OCI-LY7 (cell line): ENCODE data around the gene S100A7A. TPM values are rescaled to one million over a fixed set of nuclear protein-coding genes. Genes with fewer than 3 reads are reported as not detected.
"Not testable (repeated sequence)": the region's sequence is repeated elsewhere in the genome, so short reads cannot be mapped to it uniquely, and the experiment has no call there.

Source experiments
- BruUV-seq: library from RNA; stranded (reverse); fragments of 400-500 nt; replicated peaks from 2 replicates; lab custom pipeline; 2021; lab: Mats Ljungman, UMichigan
- CTCF ChIA-PET: fragments of 300-600 bp; sonication (Branson Sonifier 250); formaldehyde crosslinking; loops from one replicate; lab custom pipeline; 2022; ENCODE audit warnings: antibody characterized with exemption; ENCODE audit not compliant: unreplicated experiment; lab: Charles Lee
- POLR2A ChIA-PET: fragments of 300-600 bp; sonication (Branson Sonifier 250); formaldehyde crosslinking; loops from one replicate; lab custom pipeline; 2022; ENCODE audit warnings: antibody characterized with exemption; lab: Charles Lee
- DNase-seq: peaks from one replicate; pipeline ENCODE4 v3.0.0-alpha.2; 2015; ENCODE audit warnings: low spot score
- H2AFZ ChIP-seq: fragments of 200-600 bp; sonication (generic), shearing (Covaris generic); 2 replicates; pipeline ENCODE4 v1.6.1; 2014; ENCODE audit warnings: mild to moderate bottlenecking, antibody characterized with exemption, low read length, moderate library complexity
- H3K27ac ChIP-seq: fragments of 200-600 bp; sonication (generic); 2 replicates; pipeline ENCODE4 v1.5.1; 2014; ENCODE audit warnings: mixed run types, low read depth, mild to moderate bottlenecking, moderate library complexity, low read length, inconsistent platforms; ENCODE audit not compliant: poor library complexity, severe bottlenecking
- H3K36me3 ChIP-seq: fragments of 200-600 bp; sonication (generic); 2 replicates; pipeline ENCODE4 v1.6.1; 2014; ENCODE audit warnings: mild to moderate bottlenecking, antibody characterized with exemption, low read length, moderate library complexity, mixed read lengths; ENCODE audit not compliant: insufficient read depth
- H3K4me1 ChIP-seq: fragments of 200-600 bp; sonication (generic); 2 replicates; pipeline ENCODE4 v1.5.1; 2014; ENCODE audit warnings: mild to moderate bottlenecking, low read length; ENCODE audit not compliant: insufficient read depth, poor library complexity, severe bottlenecking
- H3K4me2 ChIP-seq: fragments of 200-600 bp; sonication (generic); 2 replicates; pipeline ENCODE4 v1.6.1; 2014; ENCODE audit warnings: mild to moderate bottlenecking, low read length
- H3K4me3 ChIP-seq: fragments of 200-600 bp; sonication (generic); 2 replicates; pipeline ENCODE4 v1.5.1; 2014; ENCODE audit warnings: mild to moderate bottlenecking, low read depth, low read length; ENCODE audit not compliant: poor library complexity, severe bottlenecking
- H3K79me2 ChIP-seq: fragments of 200-600 bp; sonication (generic); 2 replicates; pipeline ENCODE4 v1.6.1; 2016; ENCODE audit warnings: low read depth, mild to moderate bottlenecking, low read length, moderate library complexity, mixed read lengths; ENCODE audit not compliant: insufficient read depth
- H3K9me2 ChIP-seq: fragments of 200-600 bp; sonication (generic); 2 replicates; pipeline ENCODE4 v1.6.1; 2016; ENCODE audit warnings: mild to moderate bottlenecking, low read length, mixed read lengths; ENCODE audit not compliant: insufficient read depth
- H3K9me3 ChIP-seq: fragments of 200-600 bp; sonication (generic); 2 replicates; pipeline ENCODE4 v1.6.1; 2014; ENCODE audit warnings: mild to moderate bottlenecking, mixed run types, low read length, mixed read lengths
- H4K20me1 ChIP-seq: fragments of 200-600 bp; sonication (generic); 2 replicates; pipeline ENCODE4 v1.6.1; 2014; ENCODE audit warnings: mild to moderate bottlenecking, antibody characterized with exemption, low read length, moderate library complexity, mixed read lengths; ENCODE audit not compliant: insufficient read depth
- CTCF ChIP-seq: fragments of 200-600 bp; sonication (generic); conservative IDR thresholded peaks from 2 replicates; pipeline ENCODE4 v1.5.1; 2014; ENCODE audit warnings: mild to moderate bottlenecking, antibody characterized with exemption, low read length, moderate library complexity, mixed read lengths
- EZH2phosphoT487 ChIP-seq: fragments of 200-600 bp; sonication (generic); IDR thresholded peaks from 2 replicates; pipeline ENCODE4 v1.6.1; 2018; ENCODE audit warnings: low read depth, borderline replicate concordance, mild to moderate bottlenecking, mixed run types, antibody characterized with exemption, low read length, moderate library complexity, mixed read lengths
- intact Hi-C: fragments of 100-400 bp; cut with micrococcal nuclease; formaldehyde crosslinking; loops from one replicate; pipeline ENCODE4 v1.10.0; 2022; ENCODE audit not compliant: unreplicated experiment
- total RNA-seq, 2 experiments: library from RNA; depleted of rRNA in 1 of 2; stranded (reverse); fragments of >200 nt in 1 of 2; shearing (Covaris generic) in 1 of 2; gene quantifications; 2 replicates each; pipeline ENCODE4 v1.2.3, GENCODE V29; 2014 to 2022

Gene S100A7A
- total RNA-seq, 2 experiments from 2014 or later: not detected

GRCh38 chr1:153405825-153406599 is 10.3 kb upstream of the S100A7A start:
- CTCF ChIA-PET, H3K79me2 ChIP-seq, H3K4me2 ChIP-seq, BruUV-seq, H3K4me1 ChIP-seq, H4K20me1 ChIP-seq, H3K9me2 ChIP-seq, POLR2A ChIA-PET, H3K4me3 ChIP-seq, H3K36me3 ChIP-seq, H2AFZ ChIP-seq, H3K27ac ChIP-seq, DNase-seq, H3K9me3 ChIP-seq: not testable (repeated sequence)
- intact Hi-C loops: loop anchor here (2.0 kb wide), 1 partner anchor 53 kb away; no protein-coding TSS in a partner anchor

GRCh38 chr1:153407274-153407673 is 9.0 kb upstream of the S100A7A start:
- DNase-seq, H3K9me2 ChIP-seq, POLR2A ChIA-PET, H3K4me2 ChIP-seq, CTCF ChIA-PET, H3K36me3 ChIP-seq, H3K27ac ChIP-seq, H3K4me1 ChIP-seq, H2AFZ ChIP-seq, BruUV-seq, H3K79me2 ChIP-seq, H4K20me1 ChIP-seq, intact Hi-C loops, H3K4me3 ChIP-seq, H3K9me3 ChIP-seq: not testable (repeated sequence)

DNA sequence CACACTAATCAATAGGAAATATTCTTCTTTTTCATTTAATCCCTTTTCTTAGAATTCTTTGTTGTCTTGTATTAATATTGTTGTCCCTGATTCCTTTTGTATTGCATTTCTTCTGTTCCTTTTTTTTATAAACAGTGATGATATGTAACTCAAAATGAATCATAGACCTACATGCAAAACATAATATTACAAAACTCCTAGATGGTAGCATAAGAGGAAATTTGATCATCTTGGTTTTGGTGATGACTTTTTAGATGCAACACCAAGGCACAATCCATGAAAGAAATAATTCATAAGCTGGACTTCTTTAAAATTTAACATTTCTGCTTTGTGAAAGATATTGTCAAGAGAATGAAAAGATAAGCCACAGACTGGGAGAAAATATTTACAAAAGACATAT is 2.4 kb upstream of the S100A7A start:
- BruUV-seq, CTCF ChIA-PET, intact Hi-C loops: not testable (repeated sequence)

DNA sequence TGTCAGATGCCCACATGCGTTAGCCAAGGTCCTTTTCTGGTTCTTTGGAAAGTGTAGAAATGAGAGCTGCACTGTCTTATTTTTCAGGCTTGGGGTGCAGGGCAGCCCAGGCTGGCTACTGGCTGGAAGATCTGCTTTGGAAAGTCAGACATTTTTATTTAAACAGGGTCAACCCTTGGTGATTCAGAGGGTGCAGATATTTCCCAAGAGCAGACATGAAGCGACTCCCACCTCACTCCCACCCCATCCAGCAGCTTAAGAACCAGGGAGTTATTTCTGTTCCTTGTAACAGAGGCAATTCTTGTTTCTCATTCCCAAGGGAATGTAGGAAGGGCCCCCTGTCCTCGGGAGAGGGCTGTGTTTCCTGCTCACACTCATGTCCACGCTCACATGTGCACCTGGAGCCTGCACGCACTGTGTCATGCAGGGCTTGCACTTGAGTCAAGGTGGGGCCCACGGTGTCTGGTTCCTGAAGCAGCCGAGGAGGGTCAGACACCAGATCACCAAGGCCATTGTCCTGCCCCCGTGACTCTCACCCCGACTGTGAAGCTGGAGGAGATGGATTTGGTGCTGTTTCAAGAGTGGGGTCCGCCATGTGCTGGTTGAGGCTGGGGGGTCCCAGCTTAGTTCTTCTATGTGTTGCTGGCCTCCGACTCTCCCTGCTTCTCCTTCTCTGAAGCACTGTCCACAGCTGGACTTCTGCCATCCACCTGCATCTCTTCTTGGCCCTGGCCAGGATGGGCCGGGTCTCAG is 992 bp downstream of the S100A7A start:
- no peak overlapping the region for H2AFZ ChIP-seq
- intact Hi-C loops: no loop called here
- H3K4me2 ChIP-seq: no peak overlapping the region
- H3K36me3 ChIP-seq: no peaks in the 10 kb centered on the region
- H4K20me1 ChIP-seq: no peaks in the 10 kb centered on the region
- H3K79me2 ChIP-seq: no peaks in the 10 kb centered on the region
- POLR2A ChIA-PET: no interaction called here
- H3K4me1 ChIP-seq: no peaks in the 10 kb centered on the region
- H3K4me3 ChIP-seq: no peak overlapping the region
- DNase-seq: no peak
- H3K27ac ChIP-seq: no peak overlapping the region
- BruUV-seq: no TSS peak
- H3K9me2 ChIP-seq: no peaks in the 10 kb centered on the region
- TF ChIP-seq CTCF: no peak
- no peak for TF ChIP-seq EZH2phosphoT487
- H3K9me3 ChIP-seq: no peaks in the 10 kb centered on the region
- CTCF ChIA-PET: no interaction called here

More for the DNA sequence above, 2.4 kb upstream of the S100A7A start:
- H3K36me3 ChIP-seq, H3K9me2 ChIP-seq, POLR2A ChIA-PET, H2AFZ ChIP-seq, H4K20me1 ChIP-seq, H3K4me1 ChIP-seq, H3K4me2 ChIP-seq, H3K4me3 ChIP-seq, H3K9me3 ChIP-seq, H3K79me2 ChIP-seq, H3K27ac ChIP-seq, DNase-seq: not testable (repeated sequence)

DNA sequence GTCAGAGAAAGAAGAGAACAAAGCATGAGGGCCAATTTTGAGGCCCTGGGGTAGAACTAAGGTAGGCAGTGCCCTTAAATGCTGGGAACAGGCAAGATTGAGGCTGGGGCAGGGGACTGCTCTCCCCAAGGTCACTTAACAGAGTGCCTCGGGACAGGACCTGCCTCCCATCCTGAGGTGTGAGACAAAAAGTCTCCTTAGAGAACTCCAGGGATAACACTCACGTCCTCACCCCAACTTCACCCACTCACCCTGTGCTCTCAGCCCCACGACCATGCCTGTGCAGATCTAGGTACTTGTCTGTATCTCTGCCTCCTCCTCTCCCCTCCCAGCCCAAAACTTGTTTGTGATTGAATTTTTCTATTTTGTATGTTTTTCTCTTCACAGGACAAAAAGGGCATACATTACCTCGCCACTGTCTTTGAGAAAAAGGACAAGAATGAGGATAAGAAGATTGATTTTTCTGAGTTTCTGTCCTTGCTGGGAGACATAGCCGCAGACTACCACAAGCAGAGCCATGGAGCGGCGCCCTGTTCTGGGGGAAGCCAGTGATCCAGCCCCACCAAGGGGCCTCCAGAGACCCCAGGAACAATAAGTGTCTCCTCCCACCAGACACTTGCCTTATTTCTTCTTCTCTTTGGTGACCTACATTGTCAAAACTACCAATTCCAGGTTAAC is 2.6 kb downstream of the S100A7A start:
- H3K36me3 ChIP-seq, H3K27ac ChIP-seq, BruUV-seq, H3K4me2 ChIP-seq, H3K79me2 ChIP-seq, H3K4me3 ChIP-seq, intact Hi-C loops, H3K9me2 ChIP-seq, H3K9me3 ChIP-seq, POLR2A ChIA-PET, H4K20me1 ChIP-seq, H3K4me1 ChIP-seq, DNase-seq, H2AFZ ChIP-seq, CTCF ChIA-PET: not testable (repeated sequence)
